ENCODE data around the gene EGFL6.
A peak's percentile ranks its signal among the peaks of the same experiment; 100 is the strongest.
"Not testable (repeated sequence)": the region's sequence is repeated elsewhere in the genome, so short reads cannot be mapped to it uniquely, and the experiment has no call there.

EGFL6 gene

DNA sequence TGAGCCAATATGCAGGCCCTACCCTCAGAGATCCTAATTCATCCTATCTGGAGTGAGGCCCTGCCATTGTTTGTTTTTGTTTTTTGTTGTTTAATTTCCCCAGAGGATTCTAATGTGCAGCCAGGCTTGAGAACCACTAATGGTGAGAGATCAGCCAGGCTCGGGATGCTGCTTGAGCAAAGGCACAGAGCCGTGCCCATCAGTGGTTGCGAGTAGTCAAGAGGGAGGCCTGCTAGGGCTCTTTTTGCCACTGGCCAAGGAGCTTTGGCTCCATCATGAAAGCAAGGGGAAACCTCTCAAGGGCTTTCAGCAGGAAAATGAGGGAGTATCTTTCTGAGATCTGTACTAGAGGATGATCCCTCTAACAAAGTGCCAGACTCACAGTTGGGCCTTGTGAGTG lies 86.3 kb downstream of the EGFL6 start:
- DNase-seq: no peak

DNA sequence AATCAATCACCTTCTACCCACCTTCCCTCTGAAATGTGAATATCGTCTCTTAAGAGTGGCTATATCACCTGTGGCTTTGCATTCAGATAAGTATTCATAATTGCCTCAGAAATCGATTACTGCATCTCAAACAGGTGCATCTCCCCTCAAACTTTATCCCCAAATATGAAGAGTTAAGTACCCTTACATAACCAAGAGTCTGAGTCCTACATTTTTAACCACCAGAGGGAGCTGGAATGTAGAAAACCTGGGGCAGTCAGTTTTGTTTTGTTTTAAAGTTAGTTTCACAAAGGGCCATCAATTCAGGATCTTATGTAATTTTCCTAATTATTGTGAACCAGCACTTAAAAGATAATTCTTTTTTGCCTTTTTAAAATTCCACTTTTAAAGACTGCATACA lies 89.2 kb downstream of the EGFL6 start:
- DNase-seq: peak; percentile 5

DNA sequence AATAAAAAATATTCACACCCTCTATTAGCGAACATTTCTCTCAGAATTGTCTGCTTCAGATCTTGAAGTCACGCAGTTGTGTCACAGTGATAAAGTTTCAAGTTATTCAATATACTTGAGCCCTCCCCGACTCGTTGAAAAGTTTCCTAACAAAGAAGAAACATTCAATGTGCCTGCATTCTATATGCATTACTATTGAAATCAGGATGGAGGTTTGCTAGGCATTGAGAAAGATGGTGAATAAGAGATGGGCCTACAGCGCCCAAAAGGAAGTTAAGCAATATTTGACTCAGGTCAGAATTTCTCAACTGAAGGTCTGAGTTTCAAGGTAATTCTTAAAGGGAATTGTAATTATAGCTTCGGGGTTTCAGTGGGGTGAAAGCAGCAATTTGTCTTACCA lies 89.7 kb downstream of the EGFL6 start:
- no peak for DNase-seq

DNA sequence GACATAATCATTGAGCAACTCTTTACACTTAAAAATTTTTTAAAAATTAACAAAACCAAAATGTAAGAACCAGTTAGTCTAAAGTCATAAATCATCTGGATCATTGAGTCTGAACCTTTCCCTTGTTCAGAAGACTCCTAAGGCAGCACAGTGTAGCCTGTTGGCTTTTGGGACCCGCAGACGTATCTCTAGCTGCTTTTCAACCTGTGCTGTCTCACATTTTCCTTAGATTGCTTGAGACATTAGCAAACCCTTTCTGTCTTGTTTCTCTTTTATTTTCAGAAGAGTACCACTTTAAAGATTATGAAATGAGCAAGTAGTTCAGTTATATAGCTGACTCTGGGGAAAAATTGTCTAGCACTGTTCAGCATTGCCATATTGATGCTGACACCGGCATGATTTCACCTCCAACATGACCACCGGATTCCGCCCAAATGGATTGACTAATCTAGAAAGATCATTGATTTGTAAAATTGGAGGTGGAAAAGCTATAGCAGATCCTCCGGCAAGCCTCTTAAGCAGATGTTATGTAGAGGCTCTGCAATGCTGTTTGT lies 92.4 kb downstream of the EGFL6 start:
- no peak for DNase-seq

DNA sequence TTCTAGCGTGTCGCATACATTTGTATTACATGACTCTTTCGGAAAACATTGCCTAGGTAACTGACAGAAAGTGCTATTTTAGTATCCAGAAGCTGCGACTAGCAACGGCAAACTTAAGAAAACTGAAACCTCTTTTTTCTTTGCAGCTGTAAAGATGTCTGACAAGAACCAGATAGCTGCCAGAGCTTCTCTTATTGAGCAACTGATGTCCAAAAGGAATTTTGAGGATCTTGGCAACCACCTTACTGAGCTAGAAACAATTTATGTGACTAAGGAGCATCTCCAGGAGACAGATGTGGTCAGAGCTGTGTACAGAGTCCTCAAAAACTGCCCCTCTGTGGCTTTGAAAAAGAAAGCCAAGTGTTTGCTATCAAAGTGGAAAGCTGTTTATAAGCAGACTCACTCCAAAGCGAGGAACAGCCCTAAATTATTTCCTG lies 93.0 kb downstream of the EGFL6 start:
- DNase-seq: no peak

DNA sequence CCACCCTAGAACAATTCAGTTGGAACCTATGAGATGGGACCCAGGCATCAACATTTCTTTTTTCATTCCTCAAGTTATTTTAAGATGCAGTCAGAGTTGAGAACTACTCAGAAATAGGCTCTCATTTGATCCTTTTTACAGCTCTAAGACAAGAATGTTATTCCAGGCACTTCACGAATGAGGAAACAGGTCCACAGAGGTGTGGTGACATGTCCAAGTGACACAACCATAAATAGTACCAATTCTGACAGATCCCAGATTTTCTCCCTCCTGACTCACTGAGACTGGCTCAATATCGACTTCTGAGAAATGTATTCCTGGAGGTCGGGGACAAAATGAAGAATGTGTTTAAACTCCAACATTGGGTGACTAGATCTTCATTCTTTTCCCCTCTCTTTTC lies 94.6 kb downstream of the EGFL6 start:
- no peak for DNase-seq

DNA sequence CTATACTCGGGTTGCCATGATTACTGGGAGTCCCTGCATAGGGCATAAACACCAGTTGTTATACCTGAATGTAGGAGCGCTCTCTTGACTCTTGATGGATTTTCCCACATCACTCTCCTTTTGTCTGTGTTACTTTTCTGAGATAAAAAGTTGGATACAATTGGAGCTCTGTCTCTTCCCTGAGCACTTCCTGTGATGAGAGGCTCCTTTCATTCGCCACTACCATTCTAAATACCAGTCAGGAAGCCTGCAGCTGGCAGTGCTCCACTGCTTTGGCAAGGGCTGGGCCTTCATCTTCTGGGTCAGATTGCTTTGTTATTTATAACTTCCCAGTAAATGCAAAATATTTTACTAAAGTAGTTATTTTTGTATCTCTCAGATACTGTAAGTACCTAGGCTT lies 97.4 kb downstream of the EGFL6 start:
- no peak for DNase-seq

DNA sequence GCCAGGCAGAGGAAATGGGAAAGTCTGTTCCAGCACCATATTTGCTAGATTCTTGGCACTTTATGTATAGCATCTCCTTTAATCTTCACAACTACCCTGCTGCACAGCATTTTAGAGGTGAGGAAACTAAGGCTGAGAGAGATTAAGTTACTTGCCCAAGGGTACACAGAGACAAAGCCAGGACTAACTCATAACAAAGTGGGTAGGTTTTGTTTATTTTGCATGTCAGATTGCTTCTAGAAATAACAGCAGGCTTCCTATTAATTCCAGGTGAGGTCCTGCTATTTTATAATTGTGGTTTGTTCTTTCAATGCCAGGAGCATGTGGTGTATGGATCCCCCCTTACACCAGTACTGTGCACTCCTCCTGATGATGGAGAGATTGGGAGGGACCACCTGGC lies 98.5 kb downstream of the EGFL6 start:
- no peak for DNase-seq

DNA sequence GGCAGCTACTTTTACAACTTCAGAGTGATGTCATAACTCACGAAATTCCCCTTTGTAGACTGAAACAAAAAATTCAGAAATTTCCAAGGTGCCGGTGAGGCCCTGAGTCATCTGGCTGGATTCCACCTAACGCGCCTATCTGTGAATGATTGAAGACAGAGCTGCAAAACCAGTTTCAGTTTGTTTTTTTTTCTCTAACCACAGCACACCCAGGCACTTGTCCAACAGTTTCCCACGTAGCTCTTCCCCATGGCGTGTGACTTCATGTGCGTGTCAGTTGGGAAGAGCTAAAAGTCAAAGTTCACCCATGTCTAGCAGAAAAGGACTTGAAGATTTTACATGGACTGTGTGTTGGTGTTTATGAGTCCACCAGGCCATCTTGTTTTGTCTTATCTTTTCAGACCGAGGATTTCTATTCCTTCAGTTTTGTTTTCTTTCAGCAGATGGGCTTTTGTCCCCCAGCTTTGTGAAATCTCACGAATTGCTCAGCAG lies 99.9 kb downstream of the EGFL6 start:
- DNase-seq: peak; percentile 14

DNA sequence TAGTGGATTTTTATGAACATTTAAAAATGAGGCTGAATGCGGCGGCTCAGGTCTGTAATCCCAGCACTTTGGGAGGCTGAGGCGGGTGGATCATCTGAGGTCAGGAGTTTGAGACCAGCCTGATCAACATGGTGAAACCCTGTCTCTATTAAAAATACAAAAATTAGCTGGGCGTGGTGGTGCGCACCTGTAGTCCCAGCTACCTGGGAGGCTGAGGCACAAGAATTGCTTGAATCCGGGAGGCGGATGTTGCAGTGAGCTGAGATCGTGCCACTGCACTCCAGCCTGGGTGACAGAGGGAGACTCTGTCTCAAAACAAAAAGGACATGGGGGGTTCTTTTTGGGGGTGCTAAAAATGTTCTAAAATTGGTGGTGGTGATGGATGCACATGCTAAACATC lies 100.4 kb downstream of the EGFL6 start:
- not testable (repeated sequence) for DNase-seq

DNA sequence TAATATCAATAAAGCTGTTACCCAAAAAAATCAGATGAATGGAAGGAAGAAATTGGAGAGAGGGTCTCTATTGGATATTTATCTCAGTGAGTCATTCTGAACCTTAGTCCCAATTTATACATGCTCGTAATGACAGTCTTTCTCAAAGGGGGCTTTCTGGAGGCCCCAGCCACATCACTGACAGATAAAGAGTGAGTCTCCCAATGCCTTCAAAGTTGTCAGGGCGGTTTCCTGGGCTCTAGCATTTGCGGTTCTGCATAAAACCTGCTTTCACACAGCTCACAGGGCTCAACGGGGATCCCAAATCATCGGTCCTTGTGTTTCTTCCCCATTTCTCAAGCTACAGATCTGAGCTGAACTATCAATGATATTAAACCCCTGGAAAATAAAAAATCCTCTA lies 100.8 kb downstream of the EGFL6 start:
- no peak for DNase-seq

DNA sequence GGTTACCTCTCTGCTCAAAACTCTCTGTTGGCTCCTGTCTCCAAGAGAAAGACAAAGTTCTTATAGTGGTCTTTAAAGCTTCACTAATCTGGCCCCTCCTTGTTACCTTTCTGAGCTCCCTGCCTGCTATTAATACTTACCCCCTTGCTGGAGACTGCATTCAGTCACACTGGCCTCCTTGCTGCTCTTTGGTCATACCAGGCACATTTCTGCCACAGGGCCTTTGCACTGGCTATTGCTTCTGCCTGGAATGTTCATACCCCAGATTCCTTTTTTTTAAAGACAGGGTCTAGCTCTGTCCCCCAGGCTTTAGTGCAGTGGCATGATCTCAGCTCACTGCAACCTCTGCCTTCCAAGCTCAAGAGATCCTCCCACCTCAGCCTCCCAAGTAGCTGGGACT lies 103.6 kb downstream of the EGFL6 start:
- no peak for DNase-seq

DNA sequence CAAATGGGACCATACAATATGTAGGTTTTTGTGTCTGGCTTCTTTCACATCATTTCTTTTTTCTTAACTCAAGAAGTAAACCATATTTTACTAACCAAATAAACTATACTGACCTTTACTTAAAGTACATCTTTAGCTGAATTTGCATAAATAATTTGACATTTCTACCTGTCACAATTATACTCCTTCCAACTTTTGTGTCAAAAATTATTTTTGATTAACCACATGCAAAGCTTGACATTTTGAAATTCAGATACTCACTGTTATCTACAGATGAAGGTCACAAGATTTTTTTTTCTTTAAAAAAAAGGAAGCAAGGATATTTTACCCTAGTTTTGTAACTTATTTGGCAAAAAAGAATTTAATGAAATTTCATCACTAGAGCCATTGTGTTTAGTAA lies 107.5 kb downstream of the EGFL6 start:
- DNase-seq: no peak

DNA sequence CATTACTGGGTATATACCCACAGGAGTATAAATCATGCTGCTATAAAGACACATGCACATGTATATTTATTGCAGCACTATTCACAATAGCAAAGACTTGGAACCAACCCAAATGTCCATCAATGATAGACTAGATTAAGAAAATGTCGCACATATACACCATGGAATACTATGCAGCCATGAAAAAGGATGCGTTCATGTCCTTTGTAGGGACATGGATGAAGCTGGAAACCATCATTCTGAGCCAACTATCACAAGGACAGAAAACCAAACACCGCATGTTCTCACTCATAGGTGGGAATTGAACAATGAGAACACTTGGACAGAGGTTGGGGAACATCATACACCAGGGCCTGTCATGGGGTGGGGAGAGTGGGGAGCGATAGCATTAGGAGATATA lies 110.3 kb downstream of the EGFL6 start:
- DNase-seq: not testable (repeated sequence)

DNA sequence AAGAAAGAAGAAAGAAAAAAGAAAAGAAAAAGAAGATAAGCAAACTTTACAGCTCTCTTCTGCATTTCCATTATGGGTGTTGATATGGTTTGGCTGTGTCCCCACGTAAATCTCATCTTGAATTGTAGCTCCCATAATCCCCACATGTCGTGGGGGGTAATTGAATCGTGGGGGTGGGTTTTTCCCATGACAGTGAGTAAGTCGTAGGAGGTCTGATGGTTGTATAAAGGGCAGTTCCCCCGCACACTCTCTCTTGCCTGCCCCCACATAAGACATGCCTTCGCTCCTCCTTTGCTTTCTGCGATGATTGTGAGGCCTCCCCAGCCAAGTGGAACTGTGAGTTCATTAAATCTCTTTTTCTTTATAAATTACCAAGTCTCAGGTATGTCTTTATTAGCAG lies 112.2 kb downstream of the EGFL6 start:
- DNase-seq: no peak
